Spleen (tissue), 11 donors: ENCODE measurements around the gene MFN1. TPM values are rescaled to one million over a fixed set of nuclear protein-coding genes. Genes with fewer than 3 reads are reported as not detected.

Experiments used
- DNase-seq: peaks from one replicate; pipeline ENCODE4 v3.0.0-alpha.2; 2020
- H3K27ac ChIP-seq, 8 donors: fragments of 200-600 bp; sonication (generic) in 7 of 8; 1 replicate in 4 of 8; 2 replicates in 4 of 8; pipeline versions ENCODE4 v1.5.0 to v1.8.0; 2016 to 2021; ENCODE audit warnings: inconsistent platforms in 4 of 8, mild to moderate bottlenecking in 4 of 8, moderate library complexity in 1 of 8
- H3K27me3 ChIP-seq, 7 donors: fragments of 200-600 bp; sonication (generic) in 6 of 7; replicated peaks in 1 of 7; 1 replicate in 4 of 7; 2 replicates in 3 of 7; pipeline versions ENCODE4 v1.5.0 to v1.8.0; 2016 to 2021; ENCODE audit warnings: inconsistent platforms in 3 of 7, mild to moderate bottlenecking in 1 of 7
- H3K36me3 ChIP-seq, 6 donors: fragments of 200-600 bp; sonication (generic) in 5 of 6; 1 replicate in 4 of 6; 2 replicates in 2 of 6; pipeline versions ENCODE4 v1.5.0 to v1.8.0; 2016 to 2021; ENCODE audit warnings: inconsistent platforms in 2 of 6
- H3K4me1 ChIP-seq, 6 donors: fragments of 200-600 bp; sonication (generic) in 5 of 6; 1 replicate in 3 of 6; 2 replicates in 3 of 6; pipeline versions ENCODE4 v1.5.0 to v1.8.0; 2016 to 2021; ENCODE audit warnings: inconsistent platforms in 3 of 6
- H3K4me3 ChIP-seq, 8 donors: fragments of 200-600 bp; sonication (generic) in 7 of 8; 1 replicate in 4 of 8; 2 replicates in 4 of 8; pipeline versions ENCODE4 v1.5.0 to v1.8.0; 2016 to 2021; ENCODE audit warnings: inconsistent platforms in 4 of 8, mild to moderate bottlenecking in 4 of 8, moderate library complexity in 2 of 8
- H3K9me3 ChIP-seq, 8 donors: fragments of 200-600 bp; sonication (generic) in 7 of 8; 1 replicate in 4 of 8; 2 replicates in 4 of 8; pipeline versions ENCODE4 v1.5.0 to v1.8.0; 2016 to 2021; ENCODE audit warnings: inconsistent platforms in 4 of 8
- CTCF ChIP-seq, 11 experiments: fragments of 200-600 bp in 7 of 11; fragments of 450-650 bp in 4 of 11; sonication (generic) in 4 of 11; IDR thresholded peaks in 8 of 11; conservative IDR thresholded peaks in 3 of 11; 1 replicate in 7 of 11; 2 replicates in 4 of 11; pipeline versions ENCODE4 v1.4.0 to v1.8.0; 2016 to 2021; ENCODE audit warnings: antibody characterized with exemption in 11 of 11, inconsistent platforms in 4 of 11, mild to moderate bottlenecking in 1 of 11
- POLR2A ChIP-seq, 3 donors: fragments of 450-650 bp; IDR thresholded peaks; one replicate each; pipeline ENCODE4 v1.5.1; 2017; ENCODE audit warnings: antibody characterized with exemption in 3 of 3, mild to moderate bottlenecking in 1 of 3
- POLR2AphosphoS5 ChIP-seq, 3 donors: sonication (generic); formaldehyde crosslinking; IDR thresholded peaks; one replicate each; pipeline ENCODE4 v1.5.1; 2017; ENCODE audit warnings: antibody characterized with exemption in 3 of 3
- WGBS, 5 donors: extraction: QIAGEN DNeasy Blood & Tissue Kit in 3 of 5; methylation state at CpG; one replicate each; pipeline versions ENCODE4 v1.1.5 to v1.1.7; 2013 to 2018; 5-methylcytosine and 5-hydroxymethylcytosine counted together
- intact Hi-C: fragments of 100-400 bp; cut with DNase I; formaldehyde crosslinking; loops from one replicate; pipeline ENCODE4 v1.15.0; 2023; ENCODE audit warnings: low total_unique reads
- polyA plus RNA-seq, 3 donors: library from polyadenylated mRNA; stranded (reverse); fragments of 200-250 nt; gene quantifications; one replicate each; pipeline ENCODE4 v1.2.1, GENCODE V29; 2013
- total RNA-seq, 7 donors: library from RNA; depleted of rRNA in 3 of 7; stranded (reverse); fragments of >200 nt in 3 of 7; fragmentation: NEBNext Ultra II Directional in 4 of 7; extraction: Animal tissue kit (Norgen Biotek cat#: 25700) in 4 of 7; gene quantifications; one replicate each; pipeline versions ENCODE4 v1.1.0 to v1.2.1, GENCODE V29; 2016 to 2021
- donor health status: healthy with polysubstance abuse.
- donor health status: DM: no; HTN: no; CAD: no; lungs with moderate emphysema.
- donor health status: DM: no; HTN: no; CAD: no.
- donor health status: Bipolar disorder and iron deficiency.
- donor health status: healthy.
- donor health status: DM: no; HTN: no; CAD: no.
- donor health status: DM: yes; HTN: yes; CAD: no.

The MFN1 gene
- total and polyA plus RNA-seq, 10 donors, result 19.0 to 74.4 (median 54.3) TPM

DNA sequence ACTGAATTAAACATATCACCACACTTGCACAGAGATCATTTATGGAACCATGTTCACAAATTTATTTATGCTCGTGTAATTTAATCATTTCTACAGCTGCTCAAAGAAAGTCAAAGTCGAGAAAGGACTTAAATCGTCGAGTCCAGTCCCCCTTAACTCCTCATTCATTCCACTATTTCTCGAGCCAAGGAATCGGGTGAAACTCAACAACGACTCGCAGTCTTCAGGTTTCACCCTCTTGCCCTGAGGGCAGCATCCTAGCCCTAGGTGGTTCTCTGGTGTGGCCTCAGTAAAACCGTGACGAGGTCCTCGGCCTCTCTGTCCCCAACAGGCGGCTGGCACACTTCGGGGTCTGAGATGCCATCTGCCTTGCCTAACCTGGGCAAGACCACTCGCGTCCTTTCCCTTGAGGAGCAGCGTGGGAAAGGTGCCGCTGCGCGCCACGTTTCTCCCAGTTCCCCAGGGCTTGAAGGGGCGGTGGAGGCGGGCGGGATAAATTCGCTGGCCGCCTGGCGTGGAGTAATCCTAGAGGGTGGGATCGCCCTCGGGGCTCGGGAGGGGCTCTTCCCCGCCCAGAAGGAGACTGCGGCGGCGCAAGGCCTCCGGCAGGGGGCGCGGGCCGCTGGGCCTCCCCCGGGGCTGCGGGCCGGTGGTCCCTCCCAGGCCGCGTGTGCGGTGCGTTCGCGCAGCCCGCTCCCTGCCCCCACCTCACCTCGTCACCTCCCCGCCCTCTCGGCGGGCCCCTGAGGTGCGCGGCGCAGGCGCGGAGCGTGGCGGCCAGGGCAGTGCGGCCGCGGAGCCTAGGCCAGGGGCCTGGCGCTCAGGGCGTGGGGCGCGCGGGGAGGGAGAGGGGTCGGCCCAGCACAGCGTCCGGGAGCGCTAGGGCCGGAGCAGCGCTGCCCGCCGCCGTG lies 25.0 kb upstream of the MFN1 start, which contains the start of gene ZNF639:
Gene ZNF639 (plus strand): TSS at position 746 of the 911 bp plus-strand sequence. CDS start 5,263 bp downstream, outside the sequence.
- peaks cover 10 to 63% (median 44%) of the 10 kb centered on the region in 6 donors for H3K4me1 ChIP-seq
- no peaks in the 10 kb centered on the region for H3K27me3 ChIP-seq
- H3K36me3 ChIP-seq, result peaks cover 0 to 26% (median 4%) of the 10 kb centered on the region in 6 donors
- DNase-seq, result peak; percentile 95
- 0 to 2% (median 1%) methylated on average over 27 to 75 of the region's 75 CpGs for WGBS, 5 donors
- TF ChIP-seq POLR2A (IDR thresholded peaks at IDR 0.05), result peak in 2 of 3 donors; percentile 17 to 60
- TF ChIP-seq CTCF (IDR thresholded peaks at IDR 0.05 in 8 of 11, conservative IDR thresholded peaks at IDR 0.05 in 3 of 11), result peak; percentile 49 to 96 (median 93)
- TF ChIP-seq POLR2AphosphoS5 (IDR thresholded peaks at IDR 0.05), result peak; percentile 90 to 93 (median 91)
- peak within 1 kb of the TSS; percentile 79 to 98 (median 96) for H3K27ac ChIP-seq
- intact Hi-C loops, result no loop called here
- H3K9me3 ChIP-seq, result no peaks in the 10 kb centered on the region
- H3K4me3 ChIP-seq, result peak within 1 kb of the TSS; percentile 58 to 89 (median 86)

- TF ChIP-seq POLR2AphosphoS5 (IDR thresholded peaks at IDR 0.05) (peak in 2 of 3 donors; percentile 53 to 79), CTCF (IDR thresholded peaks at IDR 0.05 in 8 of 11, conservative IDR thresholded peaks at IDR 0.05 in 3 of 11) (peak in 1 of 11 experiments; percentile 5), POLR2A (IDR thresholded peaks at IDR 0.05) (no peak)
- H3K27me3 ChIP-seq, result no peaks in the 10 kb centered on the region
- peak overlapping the region; percentile 79 to 98 (median 96) for H3K27ac ChIP-seq
- intact Hi-C loops, result no loop called here
- H3K4me3 ChIP-seq, result peak overlapping the region; percentile 58 to 89 (median 86)
- no peaks in the 10 kb centered on the region for H3K9me3 ChIP-seq
- H3K4me1 ChIP-seq, result peaks cover 10 to 65% (median 45%) of the 10 kb centered on the region in 6 donors
- 0 to 1% (median 0%) methylated on average over 54 to 81 of the region's 81 CpGs for WGBS, 5 donors
- DNase-seq, result peak; percentile 92
- H3K36me3 ChIP-seq, result peaks cover 0 to 35% (median 9%) of the 10 kb centered on the region in 6 donors
Observed at GRCh38 chr3:179323197-179324110, 24.1 kb upstream of the MFN1 start.

DNA sequence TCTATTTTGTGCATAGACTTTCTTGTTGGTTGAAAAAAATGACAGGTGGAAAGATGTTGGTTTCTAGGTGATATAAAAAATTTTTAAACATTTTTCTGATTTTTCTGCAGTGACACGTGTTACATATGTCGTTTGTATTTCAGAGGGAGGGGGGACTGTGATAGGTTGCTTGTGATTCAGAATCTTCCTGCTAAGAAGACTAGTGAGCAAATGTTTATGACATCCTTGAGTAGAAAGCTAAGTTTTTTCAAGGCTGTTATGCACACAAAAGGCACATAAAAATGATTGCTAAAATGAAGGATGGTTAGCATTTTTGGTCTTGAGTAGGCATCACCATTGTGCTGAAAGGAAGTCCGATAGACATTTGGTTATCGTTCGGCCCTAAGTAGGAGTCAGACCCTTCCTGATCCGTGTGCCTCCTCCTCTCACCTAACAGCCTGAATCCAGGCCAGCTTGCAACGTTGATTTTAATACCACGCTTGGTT lies 23.2 kb upstream of the MFN1 start:
- DNase-seq, result no peak
- TF ChIP-seq CTCF (IDR thresholded peaks at IDR 0.05 in 8 of 11, conservative IDR thresholded peaks at IDR 0.05 in 3 of 11) (no peak), POLR2A (IDR thresholded peaks at IDR 0.05) (no peak), POLR2AphosphoS5 (IDR thresholded peaks at IDR 0.05) (no peak)
- intact Hi-C loops, result no loop called here
- Histone ChIP-seq H3K36me3 (peaks cover 0 to 43% (median 17%) of the 10 kb centered on the region in 6 donors), H3K27ac (peak overlapping the region in 7 of 8 donors; percentile 79 to 98 (median 96)), H3K4me3 (peak overlapping the region; percentile 58 to 89 (median 86)), H3K9me3 (no peaks in the 10 kb centered on the region), H3K4me1 (peaks cover 10 to 65% (median 45%) of the 10 kb centered on the region in 6 donors), H3K27me3 (no peaks in the 10 kb centered on the region)
- WGBS, 5 donors, result 2 to 7% (median 3%) methylated on average over 8 of the region's 8 CpGs
